ENCODE measurements around the gene RPS28.
A peak's percentile ranks its signal among the peaks of the same experiment; 100 is the strongest.
"Not testable (repeated sequence)": the region's sequence is repeated elsewhere in the genome, so short reads cannot be mapped to it uniquely, and the experiment has no call there.

Gene RPS28

DNA sequence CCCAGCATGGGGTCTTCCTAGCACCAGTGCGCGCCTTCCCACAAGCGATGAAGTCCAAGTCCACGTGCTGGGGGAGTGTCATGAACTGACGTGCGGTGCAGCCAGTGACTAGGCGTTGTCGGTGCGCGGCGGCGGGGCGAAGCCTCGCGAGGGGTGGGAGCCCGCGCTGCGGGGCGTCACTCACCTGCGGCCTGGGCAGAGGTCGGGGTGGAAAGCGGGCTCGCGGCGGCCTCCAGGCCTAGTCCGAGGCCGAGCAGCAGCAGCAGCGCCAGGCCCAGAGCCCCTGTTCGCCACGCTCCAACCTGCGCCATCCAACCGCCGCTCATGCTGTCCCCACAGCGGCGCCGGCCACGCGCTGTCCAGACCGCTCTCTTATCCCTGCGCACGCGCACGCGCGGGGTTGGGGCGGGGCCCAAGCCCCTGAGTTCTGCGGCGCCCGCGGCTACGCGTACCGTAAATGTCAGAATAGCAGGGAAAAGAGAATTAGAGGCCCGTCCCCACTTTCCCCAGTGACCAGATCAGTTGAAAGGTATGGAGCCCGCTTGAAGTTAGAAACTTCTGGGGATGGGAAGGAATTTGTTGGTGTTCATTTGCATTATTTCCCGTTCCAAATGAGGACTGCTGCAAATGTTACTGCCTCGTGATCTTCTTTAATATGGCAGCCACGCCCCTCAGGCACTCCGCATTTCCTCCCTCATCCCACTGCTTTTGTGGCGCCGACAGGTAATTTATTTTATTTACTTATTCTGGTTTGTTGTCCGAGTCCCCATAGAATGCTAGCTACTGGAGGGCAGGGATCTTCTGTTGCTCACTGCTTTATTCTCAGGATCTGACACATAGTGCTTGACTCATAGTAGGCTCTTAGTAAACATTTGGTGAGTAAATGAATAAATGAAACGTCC, 13.1 kb upstream of the RPS28 start, which contains the start of gene CD320:
CD320 (minus strand) TSS at position 394 of the 902 bp plus-strand sequence; CDS start at position 326, 68 bp downstream.
- H3K27me3 ChIP-seq (ENCODE audit: control insufficient read depth, insufficient read depth, low read length), result no peaks in the 10 kb centered on the region

DNA sequence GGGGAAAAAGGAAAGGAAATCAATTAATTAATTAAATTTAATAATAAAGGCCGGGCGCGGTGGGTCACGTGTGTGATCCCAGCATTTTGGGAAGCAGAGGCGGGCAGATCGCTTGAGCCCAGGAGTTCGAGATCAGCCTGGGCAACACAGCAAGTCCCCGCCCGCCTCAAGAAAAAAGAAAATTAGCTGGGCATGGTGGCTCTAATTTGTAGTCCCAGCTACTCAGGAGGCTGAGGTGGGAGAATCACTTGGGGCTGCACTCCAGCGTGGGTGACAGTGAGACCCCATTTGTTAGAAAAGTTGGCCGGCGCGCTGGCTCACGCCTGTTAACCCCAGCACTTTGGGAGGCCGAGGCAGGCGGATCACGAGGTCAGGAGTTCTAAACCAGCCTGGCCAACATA, 12.4 kb upstream of the RPS28 start:
- no peaks in the 10 kb centered on the region for H3K4me1 ChIP-seq (ENCODE audit: control insufficient read depth, insufficient read depth, low read length)
- no peaks in the 10 kb centered on the region for H3K27me3 ChIP-seq (ENCODE audit: control insufficient read depth, insufficient read depth, low read length)
- DNase-seq (ENCODE audit: low read depth, low spot score), result no peak
- no peak overlapping the region for H3K27ac ChIP-seq (ENCODE audit: low read length)
- H3K4me3 ChIP-seq (ENCODE audit: low read length), result no peak overlapping the region
- H3K36me3 ChIP-seq (ENCODE audit: control insufficient read depth, insufficient read depth, low read length), result peaks cover 10% of the 10 kb centered on the region
- H3K9me3 ChIP-seq (ENCODE audit: control insufficient read depth, insufficient read depth, low read length), result no peaks in the 10 kb centered on the region
- no CpG with 5 or more reads among the region's 17 CpGs for WGBS (ENCODE audit: insufficient coverage, insufficient read length)

More for the DNA sequence above, 13.1 kb upstream of the RPS28 start, which contains the start of gene CD320:
- Histone ChIP-seq H3K4me1 (ENCODE audit: control insufficient read depth, insufficient read depth, low read length) (no peaks in the 10 kb centered on the region), H3K36me3 (ENCODE audit: control insufficient read depth, insufficient read depth, low read length) (peaks cover 13% of the 10 kb centered on the region), H3K9me3 (ENCODE audit: control insufficient read depth, insufficient read depth, low read length) (no peaks in the 10 kb centered on the region), H3K4me3 (ENCODE audit: low read length) (peak within 1 kb of the TSS; percentile 66; the same call in 1 of the 2 replicates), H3K27ac (ENCODE audit: low read length) (no peak within 1 kb of the TSS)
- DNase-seq (ENCODE audit: low read depth, low spot score), result peak; percentile 70
- no CpG with 5 or more reads among the region's 63 CpGs for WGBS (ENCODE audit: insufficient coverage, insufficient read length)

DNA sequence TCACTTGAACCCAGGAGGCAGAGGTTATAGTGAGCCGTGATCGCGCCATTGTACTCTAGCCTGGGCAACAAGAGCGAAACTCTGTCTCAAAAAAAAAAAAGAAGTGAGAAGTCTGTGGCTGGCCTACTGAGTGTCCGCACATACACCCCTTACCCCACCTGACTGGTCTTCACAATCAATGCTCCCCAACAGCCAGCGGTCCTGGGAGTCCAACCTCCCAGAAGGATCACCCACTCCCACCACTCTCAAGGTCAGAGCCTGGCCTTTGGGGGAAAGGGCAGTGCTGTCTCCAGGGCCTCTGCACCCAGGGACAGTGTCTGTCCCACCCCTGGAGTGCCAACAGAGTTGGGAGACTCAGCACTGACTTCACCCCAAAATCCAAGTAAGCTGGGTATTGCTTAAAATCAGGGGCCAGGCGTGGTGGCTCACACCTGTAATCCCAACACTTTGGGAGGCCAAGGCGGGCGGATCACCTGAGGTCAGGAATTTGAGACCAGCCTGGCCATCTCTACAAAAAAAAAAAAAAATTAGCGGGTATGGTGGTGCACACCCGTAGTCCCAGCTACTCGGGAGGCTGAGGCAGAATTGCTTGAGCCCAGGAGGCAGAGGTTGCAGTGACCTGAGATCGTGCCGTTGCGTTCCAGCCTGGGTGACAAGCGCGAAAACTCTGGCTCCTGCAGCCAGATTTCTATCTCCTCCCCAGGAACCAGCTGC, 10.8 kb upstream of the RPS28 start:
- no peak for DNase-seq (ENCODE audit: low read depth, low spot score)
- Histone ChIP-seq H3K27ac (ENCODE audit: low read length) (no peak overlapping the region), H3K27me3 (ENCODE audit: control insufficient read depth, insufficient read depth, low read length) (no peaks in the 10 kb centered on the region), H3K9me3 (ENCODE audit: control insufficient read depth, insufficient read depth, low read length) (no peaks in the 10 kb centered on the region), H3K4me1 (ENCODE audit: control insufficient read depth, insufficient read depth, low read length) (no peaks in the 10 kb centered on the region), H3K4me3 (ENCODE audit: low read length) (no peak overlapping the region), H3K36me3 (ENCODE audit: control insufficient read depth, insufficient read depth, low read length) (peaks cover 15% of the 10 kb centered on the region)
- WGBS (ENCODE audit: insufficient coverage, insufficient read length), result no CpG with 5 or more reads among the region's 17 CpGs

DNA sequence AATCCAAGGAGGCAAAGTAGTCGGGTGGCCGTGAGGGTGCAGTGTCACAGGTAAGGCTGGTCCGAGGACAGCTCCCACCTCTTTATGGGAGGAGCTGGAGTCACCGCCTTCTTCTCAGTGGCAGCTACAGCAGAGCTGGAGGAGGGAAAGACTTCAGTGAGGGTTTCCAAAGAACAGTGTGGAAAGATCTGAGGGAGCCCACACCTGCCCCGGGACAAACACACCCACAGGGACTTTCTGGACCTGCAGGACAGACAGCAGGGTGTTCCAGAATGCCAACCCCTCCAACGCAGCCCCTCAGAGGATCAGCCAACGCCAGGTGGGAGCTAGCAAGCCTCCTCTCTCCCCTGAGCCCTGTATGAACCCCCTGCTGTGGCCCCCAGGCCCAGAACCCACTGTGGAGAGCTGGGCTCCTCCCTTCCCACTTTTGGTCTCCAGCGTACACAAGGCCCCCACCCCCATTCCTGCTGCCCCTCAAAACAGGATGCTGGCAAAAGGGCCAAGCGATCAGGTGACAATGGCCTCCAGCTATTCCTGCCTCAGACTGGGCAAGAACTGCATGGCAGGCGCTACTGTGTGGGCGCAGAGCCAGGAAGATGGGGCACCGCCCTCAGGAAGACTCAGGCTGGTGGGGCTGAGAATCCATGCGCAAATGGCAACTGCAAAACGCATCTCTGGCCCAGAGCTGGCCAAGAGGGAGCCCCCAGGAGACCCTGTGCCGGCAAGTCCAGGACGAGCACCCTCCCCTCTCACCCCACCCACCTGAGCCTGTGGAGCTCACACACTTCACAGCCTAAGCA, 9.6 kb upstream of the RPS28 start:
- DNase-seq (ENCODE audit: low read depth, low spot score), result no peak
- H3K27me3 ChIP-seq (ENCODE audit: control insufficient read depth, insufficient read depth, low read length), result no peaks in the 10 kb centered on the region
- H3K9me3 ChIP-seq (ENCODE audit: control insufficient read depth, insufficient read depth, low read length), result no peaks in the 10 kb centered on the region
- WGBS (ENCODE audit: insufficient coverage, insufficient read length), result no CpG with 5 or more reads among the region's 16 CpGs
- no peaks in the 10 kb centered on the region for H3K4me1 ChIP-seq (ENCODE audit: control insufficient read depth, insufficient read depth, low read length)
- H3K36me3 ChIP-seq (ENCODE audit: control insufficient read depth, insufficient read depth, low read length), result peaks cover 20% of the 10 kb centered on the region
- no peak overlapping the region for H3K4me3 ChIP-seq (ENCODE audit: low read length)
- no peak overlapping the region for H3K27ac ChIP-seq (ENCODE audit: low read length)

DNA sequence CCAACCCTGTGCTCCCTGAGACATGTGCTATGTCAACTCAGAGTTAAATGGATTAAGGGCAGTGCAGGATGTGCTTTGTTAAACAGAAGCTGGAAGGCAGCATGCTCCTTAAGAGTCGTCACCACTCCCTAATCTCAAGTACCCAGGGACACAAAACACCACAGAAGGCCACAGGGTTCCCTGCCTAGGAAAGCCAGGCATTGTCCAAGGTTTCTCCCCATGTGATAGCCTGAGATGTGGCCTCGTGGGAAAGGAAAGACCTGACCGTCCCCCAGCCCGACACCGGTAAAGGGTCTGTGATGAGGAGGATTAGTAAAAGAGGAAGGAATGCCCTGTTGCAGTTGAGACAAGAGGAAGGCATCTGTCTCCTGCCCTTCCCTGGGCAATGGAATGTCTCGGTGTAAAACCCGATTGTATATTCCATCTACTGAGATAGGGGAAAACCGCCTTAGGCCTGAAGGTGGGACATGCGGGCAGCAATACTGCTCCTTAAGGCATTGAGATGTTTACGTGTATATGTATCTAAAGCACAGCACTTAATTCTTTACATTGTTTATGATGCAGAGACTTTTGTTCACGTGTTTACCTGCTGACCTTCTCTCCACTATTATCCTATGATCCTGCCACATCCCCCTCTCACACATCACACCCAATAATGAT, 6.2 kb upstream of the RPS28 start:
- WGBS (ENCODE audit: insufficient coverage, insufficient read length), result no CpG with 5 or more reads among the region's 11 CpGs
- not testable (repeated sequence) for H3K4me1 ChIP-seq (ENCODE audit: control insufficient read depth, insufficient read depth, low read length); H3K9me3 ChIP-seq (ENCODE audit: control insufficient read depth, insufficient read depth, low read length); H3K27ac ChIP-seq (ENCODE audit: low read length); H3K4me3 ChIP-seq (ENCODE audit: low read length); DNase-seq (ENCODE audit: low read depth, low spot score); H3K27me3 ChIP-seq (ENCODE audit: control insufficient read depth, insufficient read depth, low read length)
- H3K36me3 ChIP-seq (ENCODE audit: control insufficient read depth, insufficient read depth, low read length), result peaks cover 20% of the 10 kb centered on the region

DNA sequence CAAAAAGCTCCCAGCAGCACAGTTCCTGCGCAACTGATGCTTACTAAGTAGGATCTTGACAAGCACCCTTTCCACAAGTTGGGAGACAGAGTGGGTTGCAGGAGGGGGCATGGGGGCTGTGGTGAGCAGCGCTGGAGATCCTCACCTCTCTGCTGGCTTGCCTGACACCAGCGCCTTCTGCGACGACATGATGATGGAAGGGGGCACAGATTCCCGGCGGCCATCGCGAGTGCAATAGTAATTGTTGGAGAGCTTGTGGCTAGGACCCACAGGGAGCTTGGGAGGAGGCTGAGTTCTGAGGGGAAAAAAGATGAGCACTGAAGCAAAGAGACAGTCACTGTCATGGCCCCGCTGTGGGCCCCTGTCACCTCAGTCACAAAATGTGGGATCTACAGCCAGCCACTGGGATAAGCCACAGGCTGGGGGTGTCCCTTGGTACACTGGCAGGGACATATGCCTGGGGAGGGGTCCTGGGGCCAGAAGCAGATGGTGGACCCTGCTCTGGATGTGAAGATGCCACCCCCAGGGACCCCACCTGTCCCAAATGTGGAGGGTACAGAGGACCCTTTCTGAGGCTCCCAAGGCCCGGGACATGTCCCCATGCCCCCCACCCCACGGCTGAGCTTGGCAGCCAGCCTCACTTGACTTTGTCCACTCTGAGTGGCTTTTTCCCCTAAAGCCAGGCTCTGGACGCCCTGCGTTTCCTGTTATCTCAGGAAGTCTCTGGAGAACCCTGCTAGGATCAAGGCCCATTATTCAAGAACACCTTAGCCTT, 4.8 kb upstream of the RPS28 start:
- H3K4me1 ChIP-seq (ENCODE audit: control insufficient read depth, insufficient read depth, low read length), result no peaks in the 10 kb centered on the region
- no peak overlapping the region for H3K4me3 ChIP-seq (ENCODE audit: low read length)
- H3K27me3 ChIP-seq (ENCODE audit: control insufficient read depth, insufficient read depth, low read length), result no peaks in the 10 kb centered on the region
- no peak for DNase-seq (ENCODE audit: low read depth, low spot score)
- no CpG with 5 or more reads among the region's 14 CpGs for WGBS (ENCODE audit: insufficient coverage, insufficient read length)
- no peak overlapping the region for H3K27ac ChIP-seq (ENCODE audit: low read length)
- no peaks in the 10 kb centered on the region for H3K9me3 ChIP-seq (ENCODE audit: control insufficient read depth, insufficient read depth, low read length)
- peaks cover 16% of the 10 kb centered on the region for H3K36me3 ChIP-seq (ENCODE audit: control insufficient read depth, insufficient read depth, low read length)

DNA sequence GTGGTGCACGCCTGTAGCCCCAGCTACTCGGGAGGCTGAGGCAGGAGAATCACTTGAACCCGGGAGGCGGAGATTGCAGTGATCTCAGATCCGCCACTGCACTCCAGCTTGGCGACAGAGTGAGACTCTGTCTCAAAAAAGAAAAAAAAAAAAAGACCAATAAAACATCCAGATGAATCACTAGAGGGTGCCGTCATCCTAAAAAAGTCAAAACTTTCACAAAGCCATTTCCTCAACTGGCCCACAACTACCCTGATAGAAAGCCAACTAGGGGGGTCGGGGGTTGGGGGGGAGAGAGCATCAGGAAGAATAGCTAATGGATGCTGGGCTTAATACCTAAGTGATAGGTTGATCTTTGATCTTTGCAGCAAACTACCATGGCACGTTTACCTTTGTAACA, 2.5 kb upstream of the RPS28 start:
- H3K9me3 ChIP-seq (ENCODE audit: control insufficient read depth, insufficient read depth, low read length); H3K27ac ChIP-seq (ENCODE audit: low read length); DNase-seq (ENCODE audit: low read depth, low spot score); H3K4me1 ChIP-seq (ENCODE audit: control insufficient read depth, insufficient read depth, low read length); H3K4me3 ChIP-seq (ENCODE audit: low read length); H3K27me3 ChIP-seq (ENCODE audit: control insufficient read depth, insufficient read depth, low read length): not testable (repeated sequence)
- WGBS (ENCODE audit: insufficient coverage, insufficient read length), result no CpG with 5 or more reads among the region's 9 CpGs
- H3K36me3 ChIP-seq (ENCODE audit: control insufficient read depth, insufficient read depth, low read length), result peaks cover 22% of the 10 kb centered on the region

DNA sequence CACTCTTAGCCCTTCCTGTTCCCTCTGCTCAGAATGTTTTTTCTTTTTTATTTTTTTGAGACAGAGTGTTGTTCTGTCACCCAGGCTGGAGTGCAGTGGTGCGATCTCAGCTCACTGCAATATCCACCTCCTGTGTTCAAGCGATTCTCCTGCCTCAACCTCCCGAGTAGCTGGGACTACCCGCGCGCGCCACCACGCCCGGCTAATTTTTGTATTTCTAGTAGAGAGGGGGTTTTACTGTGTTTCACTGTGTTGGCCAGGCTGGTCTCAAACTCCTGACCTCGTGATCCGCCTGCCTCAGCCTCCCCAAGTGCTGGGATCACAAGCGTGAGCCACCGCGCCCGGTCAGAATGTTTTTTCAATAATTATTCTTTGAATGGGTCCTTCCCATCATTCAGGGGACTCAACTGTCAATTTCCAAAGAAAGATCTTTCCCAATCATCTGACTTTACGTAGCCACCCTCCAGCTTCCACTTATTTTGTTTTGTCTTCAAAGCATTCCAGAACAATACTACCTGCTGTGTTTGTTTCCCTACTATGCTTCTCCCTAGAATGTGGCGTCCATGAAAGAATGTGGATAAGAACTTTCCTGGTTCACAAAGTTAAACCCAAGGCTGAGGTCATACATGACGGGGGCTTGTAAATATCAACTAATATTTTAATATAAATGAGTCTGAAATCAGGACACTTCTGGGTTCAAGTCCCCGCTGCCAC, 1.3 kb upstream of the RPS28 start:
- Histone ChIP-seq H3K27me3 (ENCODE audit: control insufficient read depth, insufficient read depth, low read length) (no peaks in the 10 kb centered on the region), H3K36me3 (ENCODE audit: control insufficient read depth, insufficient read depth, low read length) (peaks cover 20% of the 10 kb centered on the region), H3K27ac (ENCODE audit: low read length) (no peak overlapping the region), H3K4me3 (ENCODE audit: low read length) (peak overlapping the region; percentile 89; the same call in 1 of the 2 replicates), H3K4me1 (ENCODE audit: control insufficient read depth, insufficient read depth, low read length) (peaks cover 5% of the 10 kb centered on the region), H3K9me3 (ENCODE audit: control insufficient read depth, insufficient read depth, low read length) (no peaks in the 10 kb centered on the region)
- DNase-seq (ENCODE audit: low read depth, low spot score), result no peak
- no CpG with 5 or more reads among the region's 19 CpGs for WGBS (ENCODE audit: insufficient coverage, insufficient read length)

DNA sequence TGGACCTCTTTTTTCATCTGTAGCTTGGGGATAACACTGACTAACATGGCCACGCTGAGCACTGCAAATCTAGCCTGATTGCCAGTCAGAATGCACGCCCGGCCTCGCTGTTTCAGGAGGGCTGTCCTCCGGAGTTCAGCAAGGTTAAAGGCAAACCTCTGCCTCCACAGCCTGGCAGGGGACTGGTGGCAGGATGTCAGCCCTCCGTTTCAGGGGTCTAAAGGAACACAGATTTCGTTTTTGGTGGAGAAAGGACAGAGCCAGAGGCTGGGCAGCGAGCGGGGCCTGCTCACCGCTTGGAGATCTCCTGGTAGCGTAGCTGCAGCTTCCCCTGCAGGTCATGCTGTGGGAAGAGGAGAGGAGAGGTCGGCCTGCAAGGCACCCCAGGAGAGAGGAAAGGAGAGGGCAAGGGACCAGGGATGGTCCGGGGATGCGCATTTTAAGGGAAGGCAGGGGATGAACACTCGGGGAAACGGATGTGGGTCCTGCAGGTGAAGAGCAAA, 681 bp upstream of the RPS28 start:
- peaks cover 5% of the 10 kb centered on the region for H3K4me1 ChIP-seq (ENCODE audit: control insufficient read depth, insufficient read depth, low read length)
- no peak overlapping the region for H3K27ac ChIP-seq (ENCODE audit: low read length)
- H3K9me3 ChIP-seq (ENCODE audit: control insufficient read depth, insufficient read depth, low read length), result no peaks in the 10 kb centered on the region
- no CpG with 5 or more reads among the region's 16 CpGs for WGBS (ENCODE audit: insufficient coverage, insufficient read length)
- DNase-seq (ENCODE audit: low read depth, low spot score), result no peak
- H3K4me3 ChIP-seq (ENCODE audit: low read length), result peak overlapping the region; percentile 89
- H3K36me3 ChIP-seq (ENCODE audit: control insufficient read depth, insufficient read depth, low read length), result peaks cover 16% of the 10 kb centered on the region
- no peaks in the 10 kb centered on the region for H3K27me3 ChIP-seq (ENCODE audit: control insufficient read depth, insufficient read depth, low read length)

All from iPS DF 6.9 (cell line).